Measurements from ENCODE around the gene LYZL4. TPM values are rescaled to one million over a fixed set of nuclear protein-coding genes. Genes with fewer than 3 reads are reported as not detected.

LYZL4 gene
- total and polyA plus RNA-seq, 10 of the 15 experiments (the other 5 are each of a cell fraction or from before 2014, with no cell fraction given), result 0.10 to 0.11 (median 0.11) TPM; not detected in 7

GRCh38 chr3:42375121-42375800 is 35.1 kb downstream of the LYZL4 start (continued):
- TF ChIP-seq REST (IDR thresholded peaks at IDR 0.05; ENCODE audit: low read depth, low read length) (no peak), BCLAF1 (IDR thresholded peaks at IDR 0.05) (no peak)

GRCh38 chr3:42371776-42372175 is 38.6 kb downstream of the LYZL4 start:
- FAIRE-seq, result no peak
- Histone ChIP-seq H2AFZ (ENCODE audit: control insufficient read depth, low read depth, low read length) (no peak overlapping the region), H3K27me3 (replicated peaks in 1 of 2; ENCODE audit: control insufficient read depth in 2 of 2, insufficient read depth in 2 of 2, low read length in 1 of 2) (no peaks in the 10 kb centered on the region), H3K4me1 (ENCODE audit: control insufficient read depth, insufficient read depth, low read length) (no peaks in the 10 kb centered on the region), H4K20me1 (ENCODE audit: control insufficient read depth, insufficient read depth) (no peaks in the 10 kb centered on the region), H3K79me2 (ENCODE audit: control insufficient read depth, insufficient read depth, low read length) (no peaks in the 10 kb centered on the region), H3K9ac (ENCODE audit: control insufficient read depth, insufficient read depth, low read length) (no peak overlapping the region), H3K27ac (ENCODE audit: control insufficient read depth, insufficient read depth) (no peak overlapping the region), H3K36me3 (ENCODE audit: control insufficient read depth in 2 of 2, insufficient read depth in 2 of 2, low read length in 1 of 2) (no peaks in the 10 kb centered on the region), H3K4me3 (no peak overlapping the region), H3K9me3 (replicated peaks; ENCODE audit: control insufficient read depth, insufficient read depth, low read length) (no peaks in the 10 kb centered on the region), H3K4me2 (ENCODE audit: control insufficient read depth, insufficient read depth) (no peak overlapping the region)
- TF ChIP-seq ATF3 (IDR thresholded peaks at IDR 0.05; ENCODE audit: borderline replicate concordance, extremely low read depth, low read depth, low read length) (no peak), TCF7 (IDR thresholded peaks at IDR 0.05; ENCODE audit: borderline replicate concordance) (no peak), SMAD5 (IDR thresholded peaks at IDR 0.05; ENCODE audit: low read depth) (no peak), MAX (IDR thresholded peaks at IDR 0.05; ENCODE audit: low read depth, low read length) (no peak), TCF3 (IDR thresholded peaks at IDR 0.05; ENCODE audit: borderline replicate concordance, insufficient read depth, low read depth, low read length) (no peak), STAT3 (IDR thresholded peaks at IDR 0.05; ENCODE audit: low read depth, low read length) (no peak), JUND (IDR thresholded peaks at IDR 0.05; ENCODE audit: low read depth, low read length) (no peak), BACH1 (IDR thresholded peaks at IDR 0.05; ENCODE audit: borderline replicate concordance) (no peak), HSF1 (IDR thresholded peaks at IDR 0.05; ENCODE audit: low read depth, low read length) (no peak), MYB (IDR thresholded peaks at IDR 0.05; ENCODE audit: borderline replicate concordance, low read depth, low read length) (no peak)
- RAD21 ChIA-PET (ENCODE audit: unreplicated experiment), result no interaction called here
- SMC1A ChIA-PET (ENCODE audit: uncharacterized antibody, unreplicated experiment), result no interaction called here
- POLR2A ChIA-PET, result no interaction called here
- no peak for DNase-seq (ENCODE audit: low read depth, low spot score)
- in situ Hi-C loops (cut with MboI) (no loop called here), intact Hi-C loops (cut with micrococcal nuclease; ENCODE audit: unreplicated experiment) (no loop called here)
- no TSS peak for BruUV-seq (replicated peaks)
- CTCF ChIA-PET, result no interaction called here
- WGBS (ENCODE audit: insufficient coverage, insufficient replicate concordance, low lambda C conversion rate, missing lambda C conversion rate), result 26% methylated on average over 3 of the region's 3 CpGs
- no peak for ATAC-seq

Measured in GM12878 (cell line).